NCI-H2081 (cell line): Measurements from ENCODE around the gene PDPR.
"Not testable (repeated sequence)": the region's sequence is repeated elsewhere in the genome, so short reads cannot be mapped to it uniquely, and the experiment has no call there.

Experiments
- DNase-seq, 2 experiments: peaks; one replicate each; lab custom pipeline; 2025; lab: John Stamatoyannopoulos, UW

Gene PDPR

GRCh38 chr16:70128844-70129243 is 14.7 kb downstream of the PDPR start:
- DNase-seq, result not testable (repeated sequence)

DNA sequence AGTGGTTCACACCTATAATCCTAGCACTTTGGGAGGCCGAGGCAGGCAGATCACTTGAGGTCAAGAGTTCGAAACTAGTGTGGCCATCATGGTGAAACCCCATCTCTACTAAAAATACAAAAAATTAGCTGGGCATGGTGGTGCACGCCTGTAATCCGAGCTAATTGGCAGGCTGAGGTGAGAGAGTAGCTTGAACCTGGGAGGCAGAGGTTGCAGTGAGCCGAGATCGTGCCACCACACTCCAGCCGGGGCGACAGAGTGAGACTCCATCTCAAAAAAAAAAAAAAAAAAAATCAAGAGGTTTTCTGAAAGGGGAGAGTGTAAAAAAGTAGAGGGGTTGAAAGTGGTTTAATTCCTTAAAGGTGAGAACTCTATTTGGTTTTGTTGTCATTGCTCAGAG is 21.7 kb downstream of the PDPR start:
- not testable (repeated sequence) for DNase-seq

- not testable (repeated sequence) for DNase-seq
Observed at GRCh38 chr16:70136595-70136994, 22.5 kb downstream of the PDPR start.

DNA sequence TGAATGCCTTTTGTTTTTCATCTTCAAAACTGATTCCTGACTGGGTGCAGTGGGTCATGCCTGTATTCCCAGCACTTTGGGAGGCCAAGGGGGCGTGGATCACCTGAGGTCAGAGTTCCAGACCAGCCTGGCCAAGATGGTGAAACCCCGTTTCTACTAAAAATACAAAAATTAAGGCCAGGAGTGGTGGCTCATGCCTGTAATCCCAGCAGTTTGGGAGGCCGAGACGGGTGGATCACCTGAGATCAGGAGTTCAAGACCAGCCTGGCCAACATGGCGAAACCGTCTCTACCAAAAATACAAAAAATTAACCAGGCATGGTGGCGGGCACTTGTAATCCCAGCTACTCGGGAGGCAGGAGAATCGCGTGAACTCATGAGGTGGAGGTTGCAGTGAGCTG is 28.6 kb downstream of the PDPR start:
- DNase-seq, result not testable (repeated sequence)

GRCh38 chr16:70143231-70143895 is 29.2 kb downstream of the PDPR start:
- DNase-seq, result not testable (repeated sequence)

GRCh38 chr16:70147853-70148252 is 33.7 kb downstream of the PDPR start:
- DNase-seq, result not testable (repeated sequence)

DNA sequence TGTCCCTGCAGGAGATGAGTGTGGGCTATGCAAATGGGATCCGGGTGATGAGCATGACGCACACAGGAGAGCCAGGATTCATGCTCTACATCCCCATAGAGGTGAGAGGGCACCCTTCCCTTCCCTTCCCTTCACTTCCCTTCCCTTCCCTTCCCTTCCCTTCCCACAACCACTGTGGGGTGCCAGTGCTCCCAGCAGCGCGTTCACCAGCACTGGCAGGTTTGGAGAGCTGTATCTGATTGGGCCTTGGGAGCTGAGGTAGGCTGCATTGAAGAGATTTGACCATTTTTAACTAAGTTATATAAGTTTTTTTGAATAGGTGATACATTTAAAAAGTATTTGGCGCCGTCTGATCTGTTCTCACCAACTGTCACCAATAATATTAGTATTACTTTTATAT is 34.3 kb downstream of the PDPR start:
- DNase-seq, result not testable (repeated sequence)

DNA sequence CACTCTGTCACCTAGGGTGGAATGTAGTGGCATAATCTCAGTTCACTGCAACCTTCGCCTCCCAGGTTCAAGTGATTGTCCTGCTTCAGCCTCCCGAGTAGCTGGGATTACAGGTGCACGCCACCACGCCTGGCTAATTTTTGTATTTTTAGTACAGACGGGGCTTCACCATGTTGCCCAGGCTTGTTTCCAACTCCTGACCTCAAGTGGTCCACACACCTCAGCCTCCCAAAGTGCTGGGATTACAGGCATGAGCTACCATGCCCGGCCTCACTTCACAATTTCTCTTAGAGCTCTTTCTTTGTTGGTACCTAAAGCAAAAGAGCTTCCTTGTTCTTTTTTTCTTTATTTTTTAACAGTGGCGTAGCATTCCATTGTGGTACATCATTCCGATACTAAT is 35.2 kb downstream of the PDPR start:
- DNase-seq, result not testable (repeated sequence)

- no peak for DNase-seq
Observed at GRCh38 chr16:70151391-70151790, 37.3 kb downstream of the PDPR start.

DNA sequence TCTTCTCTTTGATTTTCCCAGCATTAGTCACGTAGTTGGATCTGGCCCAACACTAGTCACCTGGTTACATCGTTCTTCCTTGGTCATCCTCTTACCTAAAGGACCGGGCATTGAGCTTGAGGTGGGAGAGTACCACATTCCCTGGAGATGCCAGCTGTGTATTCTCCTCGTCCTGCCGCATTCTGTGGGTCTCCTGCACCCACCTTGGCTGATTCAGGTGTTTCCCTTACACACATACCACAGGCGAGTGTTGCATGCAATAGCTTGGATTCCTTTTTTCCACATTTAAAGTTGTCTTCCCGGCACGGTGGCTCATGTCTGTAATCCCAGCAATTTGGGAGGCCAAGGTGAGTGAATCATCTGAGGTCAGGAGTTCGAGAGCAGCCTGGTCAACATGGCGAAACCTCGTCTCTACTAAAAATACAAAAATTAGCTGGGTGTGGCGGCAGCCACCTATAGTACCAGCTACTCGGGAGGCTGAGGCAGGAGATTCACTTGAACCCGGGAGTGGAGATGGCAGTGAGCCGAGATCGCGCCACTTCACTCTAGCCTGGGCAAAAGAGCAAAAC is 37.9 kb downstream of the PDPR start:
- no peak for DNase-seq

DNA sequence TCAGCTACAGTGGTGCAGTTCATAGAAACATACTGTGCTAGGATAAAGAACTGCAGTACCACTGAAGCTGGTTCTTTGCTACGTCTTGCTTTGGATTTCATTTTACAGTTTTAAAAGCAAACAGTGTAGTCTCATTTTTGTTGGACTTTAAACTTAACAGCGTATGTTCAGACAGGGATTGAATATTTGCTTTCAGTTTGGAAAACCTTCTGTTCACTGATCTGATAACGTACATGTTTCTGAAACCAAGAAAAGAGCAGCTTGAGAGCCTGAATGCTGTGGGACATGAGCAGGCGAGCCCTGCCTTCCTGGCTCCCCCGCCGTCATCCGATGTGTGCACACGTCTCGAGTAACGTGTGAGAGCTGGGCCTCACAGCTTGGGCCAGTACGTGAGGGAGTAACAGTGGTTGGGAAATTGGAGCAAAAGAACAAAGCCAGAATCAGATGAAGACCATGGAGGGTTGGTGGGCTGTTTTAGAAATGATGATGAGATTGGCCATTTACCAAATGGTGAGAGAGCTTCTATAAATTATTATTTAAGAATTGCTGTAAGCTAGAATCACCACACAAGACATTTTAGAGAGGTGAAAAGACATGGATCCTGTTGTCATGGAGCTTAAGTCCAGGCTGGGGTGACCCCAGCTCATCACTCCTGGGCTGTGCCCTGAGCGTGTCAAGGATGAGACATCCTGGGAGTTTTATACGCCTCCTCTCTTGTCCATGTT is 38.6 kb downstream of the PDPR start:
- no peak for DNase-seq

DNA sequence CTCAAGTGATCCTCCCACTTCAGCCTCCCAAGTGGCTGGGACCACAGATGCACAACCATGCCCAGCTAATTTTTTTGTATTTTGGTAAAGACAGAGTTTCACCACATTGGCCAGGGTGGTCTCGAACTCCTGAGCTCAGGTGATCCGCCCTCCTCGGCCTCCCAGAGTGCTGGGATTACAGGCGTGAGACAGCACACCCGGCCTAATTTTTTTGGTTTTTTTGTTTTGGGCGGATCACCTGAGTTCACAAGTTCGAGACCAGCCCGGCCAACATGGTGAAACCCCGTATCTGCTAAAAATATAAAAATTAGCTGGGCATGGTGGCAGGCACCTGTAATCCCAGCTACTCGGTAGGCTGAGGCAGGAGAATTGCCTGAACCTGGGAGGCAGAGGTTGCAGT is 40.6 kb downstream of the PDPR start:
- DNase-seq, result not testable (repeated sequence)

GRCh38 chr16:70156207-70156978 is 42.3 kb downstream of the PDPR start:
- DNase-seq, result no peak

GRCh38 chr16:70157105-70157476 is 43.0 kb downstream of the PDPR start:
- DNase-seq, result no peak

GRCh38 chr16:70157477-70158260 is 43.5 kb downstream of the PDPR start:
- no peak for DNase-seq

GRCh38 chr16:70158261-70158939 is 44.3 kb downstream of the PDPR start:
- DNase-seq, result no peak

- DNase-seq, result no peak
Observed at GRCh38 chr16:70159355-70160348, 45.5 kb downstream of the PDPR start.

- no peak for DNase-seq
Observed at GRCh38 chr16:70160388-70160787, 46.3 kb downstream of the PDPR start.

- no peak for DNase-seq
Observed at GRCh38 chr16:70160821-70161220, 46.7 kb downstream of the PDPR start.

DNA sequence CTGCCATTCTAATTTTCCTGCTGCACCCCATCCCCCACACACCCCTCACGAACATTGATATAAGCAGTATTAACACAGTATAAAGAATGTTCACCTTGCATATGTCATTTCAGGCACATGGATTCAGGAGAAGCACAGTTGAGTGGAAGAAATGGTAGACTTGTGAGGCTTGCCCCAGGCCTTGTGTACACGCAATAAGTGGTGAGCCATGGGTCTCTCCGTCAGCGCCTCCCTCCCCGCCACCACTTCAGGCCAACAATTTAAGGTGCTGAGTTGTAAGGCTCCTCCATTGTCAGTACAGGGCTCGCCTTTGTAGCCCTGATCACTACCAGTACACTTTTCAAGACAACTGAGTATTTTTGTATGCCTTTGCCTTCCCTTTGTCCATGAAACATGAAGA is 47.2 kb downstream of the PDPR start:
- DNase-seq, result no peak
